GM13977 (cell line): ENCODE measurements around the gene GPR107.

Source experiments
- DNase-seq: peaks from one replicate; pipeline ENCODE4 v3.0.0; 2012; ENCODE audit warnings: low spot score
- CTCF ChIP-seq: IDR thresholded peaks from 2 replicates; pipeline ENCODE4 v1.5.1; 2012; ENCODE audit warnings: mild to moderate bottlenecking, control low read depth; ENCODE audit not compliant: insufficient read depth; ENCODE audit errors: extremely low read depth, missing control alignments
- in situ Hi-C: fragments of 300-500 bp; cut with MboI; formaldehyde crosslinking; loops from one replicate; pipeline ENCODE4 v1.12.0; 2022; ENCODE audit warnings: low sequenced_read_pairs, low pct_unique_long_range_greater_than_20kb, mixed read lengths, inconsistent platforms; ENCODE audit not compliant: unreplicated experiment

GPR107 gene

GRCh38 chr9:130112538-130113151 lies 58.9 kb downstream of the GPR107 start:
- in situ Hi-C loops: loop anchor here (10.0 kb wide), 1 partner anchor 112 kb away; no protein-coding TSS in a partner anchor
- DNase-seq: no peak
- TF ChIP-seq CTCF: no peak

GRCh38 chr9:130114741-130115140 lies 61.0 kb downstream of the GPR107 start:
- TF ChIP-seq CTCF: no peak
- DNase-seq: no peak
- in situ Hi-C loops: loop anchor here (10.0 kb wide), 1 partner anchor 110 kb away; no protein-coding TSS in a partner anchor

- in situ Hi-C loops: loop anchor here (10.0 kb wide), 1 partner anchor 108 kb away; no protein-coding TSS in a partner anchor
- TF ChIP-seq CTCF: no peak
- DNase-seq: no peak
Measured at GRCh38 chr9:130116346-130116745, 62.6 kb downstream of the GPR107 start.

GRCh38 chr9:130117376-130117775 lies 63.7 kb downstream of the GPR107 start:
- no peak for DNase-seq
- in situ Hi-C loops: loop anchor here (10.0 kb wide), 1 partner anchor 107 kb away; no protein-coding TSS in a partner anchor

GRCh38 chr9:130117816-130118632 lies 64.3 kb downstream of the GPR107 start:
- no peak for DNase-seq
- in situ Hi-C loops: loop anchor here (10.0 kb wide), 1 partner anchor 107 kb away; no protein-coding TSS in a partner anchor

More at GRCh38 chr9:130117376-130117775, 63.7 kb downstream of the GPR107 start:
- no peak for TF ChIP-seq CTCF

More at GRCh38 chr9:130117816-130118632, 64.3 kb downstream of the GPR107 start:
- TF ChIP-seq CTCF: no peak
